Gastroesophageal sphincter (tissue), 3 donors: Measurements from ENCODE around the gene SNAP47.

Experiments
- CTCF ChIP-seq, 4 experiments: fragments of 200-600 bp in 2 of 4; fragments of 450-650 bp in 2 of 4; sonication (generic) in 1 of 4; IDR thresholded peaks; one replicate each; pipeline ENCODE4 v1.5.1; 2017 to 2019; ENCODE audit warnings: antibody characterized with exemption in 4 of 4, mild to moderate bottlenecking in 2 of 4, moderate library complexity in 2 of 4
- EP300 ChIP-seq: sonication (generic); formaldehyde crosslinking; IDR thresholded peaks from one replicate; pipeline ENCODE4 v1.6.1; 2017; ENCODE audit warnings: antibody characterized with exemption, mild to moderate bottlenecking
- POLR2A ChIP-seq, 2 donors: fragments of 450-650 bp; IDR thresholded peaks; one replicate each; pipeline ENCODE4 v1.6.1; 2017; ENCODE audit warnings: antibody characterized with exemption in 2 of 2, mild to moderate bottlenecking in 2 of 2, moderate library complexity in 1 of 2
- POLR2AphosphoS5 ChIP-seq: sonication (generic); formaldehyde crosslinking; IDR thresholded peaks from one replicate; pipeline ENCODE4 v1.6.1; 2017; ENCODE audit warnings: antibody characterized with exemption

- TF ChIP-seq CTCF (IDR thresholded peaks at IDR 0.05) (no peak), EP300 (no peak), POLR2AphosphoS5 (no peak), POLR2A (IDR thresholded peaks at IDR 0.05) (no peak)
Measured at GRCh38 chr1:227730630-227731151, 4.5 kb upstream of the SNAP47 start.
